HepG2 (cell line): ENCODE measurements around the gene PC. TPM values are rescaled to one million over a fixed set of nuclear protein-coding genes. Genes with fewer than 3 reads are reported as not detected.

Source experiments
- AGO2 ChIP-seq: fragments of 200-400 bp; formaldehyde crosslinking; optimal IDR thresholded peaks from 2 replicates; pipeline ENCODE3; 2017; ENCODE audit warnings: mild to moderate bottlenecking, low read depth, low read length, moderate library complexity
- BCLAF1 ChIP-seq: fragments of 450-650 bp; IDR thresholded peaks from 2 replicates; pipeline ENCODE4 v1.6.1; 2017; ENCODE audit warnings: mild to moderate bottlenecking
- CENPT ChIP-seq: sonication (generic); formaldehyde crosslinking; IDR thresholded peaks from 2 replicates; pipeline ENCODE4 v1.8.0; 2022; ENCODE audit warnings: low read depth, mild to moderate bottlenecking, moderate library complexity, missing genetic modification reagents
- DMAP1 ChIP-seq: IDR thresholded peaks from 2 replicates; pipeline ENCODE4 v1.6.1; 2016
- ELF1 ChIP-seq: sonication (generic); formaldehyde crosslinking; IDR thresholded peaks from 2 replicates; pipeline ENCODE4 v1.4.0; 2020; ENCODE audit warnings: missing genetic modification reagents
- HIC2 ChIP-seq: sonication (generic); formaldehyde crosslinking; IDR thresholded peaks from 2 replicates; pipeline ENCODE4 v1.9.0; 2022; ENCODE audit warnings: low read depth, missing genetic modification reagents
- HNRNPK ChIP-seq: fragments of 200-400 bp; formaldehyde crosslinking; IDR thresholded peaks from 2 replicates; pipeline ENCODE4 v1.6.1; 2018; ENCODE audit warnings: low read length, low read depth, moderate library complexity, mild to moderate bottlenecking; ENCODE audit not compliant: poor library complexity, severe bottlenecking
- KAT8 ChIP-seq: IDR thresholded peaks from 2 replicates; pipeline ENCODE4 v1.6.1; 2016; ENCODE audit warnings: missing genetic modification reagents, missing compliant biosample characterization
- MAX ChIP-seq: IDR thresholded peaks from 2 replicates; pipeline ENCODE4 v1.6.1; 2012; ENCODE audit warnings: inconsistent platforms
- NCOA1 ChIP-seq: sonication (generic); formaldehyde crosslinking; IDR thresholded peaks from 2 replicates; pipeline ENCODE4 v1.9.0; 2021; ENCODE audit warnings: missing genetic modification reagents
- TCF7 ChIP-seq: sonication (generic); IDR thresholded peaks from 2 replicates; pipeline ENCODE4 v1.6.1; 2016; ENCODE audit warnings: antibody characterized with exemption, low read depth
- TRAFD1 ChIP-seq: sonication (generic); formaldehyde crosslinking; IDR thresholded peaks from 2 replicates; pipeline ENCODE4 v1.5.1; 2020; ENCODE audit warnings: missing genetic modification reagents, mild to moderate bottlenecking, borderline replicate concordance
- UBTF ChIP-seq: sonication (generic); formaldehyde crosslinking; IDR thresholded peaks from 2 replicates; pipeline ENCODE4 v1.4.0; 2020; ENCODE audit warnings: mild to moderate bottlenecking, missing genetic modification reagents
- YEATS4 ChIP-seq: sonication (generic); formaldehyde crosslinking; IDR thresholded peaks from 2 replicates; pipeline ENCODE4 v1.4.0; 2020; ENCODE audit warnings: missing genetic modification reagents, borderline replicate concordance
- ZBTB7B ChIP-seq: sonication (generic); formaldehyde crosslinking; IDR thresholded peaks from 2 replicates; pipeline ENCODE4 v1.4.0; 2020; ENCODE audit warnings: missing genetic modification reagents
- ZFP1 ChIP-seq: IDR thresholded peaks from 2 replicates; pipeline ENCODE4 v1.6.1; 2016
- ZGPAT ChIP-seq: IDR thresholded peaks from 2 replicates; pipeline ENCODE4 v1.6.1; 2016; ENCODE audit warnings: mild to moderate bottlenecking
- ZNF430 ChIP-seq: sonication (generic); formaldehyde crosslinking; IDR thresholded peaks from 2 replicates; pipeline ENCODE4 v1.9.0; 2021; ENCODE audit warnings: mild to moderate bottlenecking, missing genetic modification reagents
- ZNF546 ChIP-seq: sonication (generic); formaldehyde crosslinking; conservative IDR thresholded peaks from 2 replicates; pipeline ENCODE4 v1.8.1; 2023; ENCODE audit warnings: mild to moderate bottlenecking, missing genetic modification reagents
- polyA plus RNA-seq, 8 experiments: library from polyadenylated mRNA; depleted of rRNA in 3 of 8; stranded (reverse) in 7 of 8; unstranded in 1 of 8; fragments of >200 nt; fragmentation: Illumina TruSeq in 4 of 8; extraction: Trizol in 4 of 8; gene quantifications; 2 replicates each; pipeline versions ENCODE4 v1.2.1 to v1.2.3, GENCODE V29; 2011 to 2016; ENCODE audit warnings: low read depth in 4 of 8, missing spikeins in 1 of 8, mixed read lengths in 1 of 8; ENCODE audit not compliant: insufficient read depth in 1 of 8
- total RNA-seq, 5 experiments: library from RNA; depleted of rRNA; stranded (reverse); fragments of >200 nt; fragmentation: Illumina TruSeq; extraction: Trizol; gene quantifications; 2 replicates each; pipeline ENCODE4 v1.2.3, GENCODE V29; 2016; ENCODE audit warnings: low read depth in 1 of 5

The PC gene
- total and polyA plus RNA-seq, 2 of the 13 experiments (the other 11 are each of a cell fraction or from before 2014, with no cell fraction given) = 29.0 to 39.0 TPM

- no peak for TF ChIP-seq KAT8
- TF ChIP-seq ZNF546 (CRISPR knock-in tag) = no peak
- TF ChIP-seq BCLAF1 = no peak
- TF ChIP-seq MAX = no peak
- no peak for TF ChIP-seq NCOA1
- peak; percentile 89 for TF ChIP-seq AGO2
- TF ChIP-seq CENPT = no peak
- peak; percentile 72 for TF ChIP-seq UBTF (CRISPR knock-in tag)
- TF ChIP-seq TRAFD1 (CRISPR knock-in tag) = no peak
- TF ChIP-seq ELF1 (CRISPR knock-in tag) = peak; percentile 58; the same call in 1 of the 2 replicates
- TF ChIP-seq HNRNPK = no peak
- TF ChIP-seq TCF7 = no peak
- TF ChIP-seq DMAP1 (CRISPR knock-in tag) = peak; percentile 38
- TF ChIP-seq ZNF430 (CRISPR knock-in tag) = no peak
- no peak for TF ChIP-seq ZFP1 (CRISPR knock-in tag)
- TF ChIP-seq YEATS4 (CRISPR knock-in tag) = peak; percentile 61; the same call in 1 of the 2 replicates
- 0 out of 2 replicates have a peak, but pooled peaks have one; percentile 31 for TF ChIP-seq ZGPAT (CRISPR knock-in tag)
- TF ChIP-seq ZBTB7B = 0 out of 2 replicates have a peak, but pooled peaks have one; percentile 22
- TF ChIP-seq HIC2 (CRISPR knock-in tag) = 0 out of 2 replicates have a peak, but pooled peaks have one; percentile 22
These were observed 102.3 kb downstream of the PC start (continued) for GRCh38 chr11:66855574-66856495.
